ENCODE measurements around the gene CABP2. TPM values are rescaled to one million over a fixed set of nuclear protein-coding genes. Genes with fewer than 3 reads are reported as not detected.
A peak's percentile ranks its signal among the peaks of the same experiment; 100 is the strongest.

CABP2 gene
- total RNA-seq, 2 donors from 2014 or later = not detected

- TF ChIP-seq, protein P1, sequence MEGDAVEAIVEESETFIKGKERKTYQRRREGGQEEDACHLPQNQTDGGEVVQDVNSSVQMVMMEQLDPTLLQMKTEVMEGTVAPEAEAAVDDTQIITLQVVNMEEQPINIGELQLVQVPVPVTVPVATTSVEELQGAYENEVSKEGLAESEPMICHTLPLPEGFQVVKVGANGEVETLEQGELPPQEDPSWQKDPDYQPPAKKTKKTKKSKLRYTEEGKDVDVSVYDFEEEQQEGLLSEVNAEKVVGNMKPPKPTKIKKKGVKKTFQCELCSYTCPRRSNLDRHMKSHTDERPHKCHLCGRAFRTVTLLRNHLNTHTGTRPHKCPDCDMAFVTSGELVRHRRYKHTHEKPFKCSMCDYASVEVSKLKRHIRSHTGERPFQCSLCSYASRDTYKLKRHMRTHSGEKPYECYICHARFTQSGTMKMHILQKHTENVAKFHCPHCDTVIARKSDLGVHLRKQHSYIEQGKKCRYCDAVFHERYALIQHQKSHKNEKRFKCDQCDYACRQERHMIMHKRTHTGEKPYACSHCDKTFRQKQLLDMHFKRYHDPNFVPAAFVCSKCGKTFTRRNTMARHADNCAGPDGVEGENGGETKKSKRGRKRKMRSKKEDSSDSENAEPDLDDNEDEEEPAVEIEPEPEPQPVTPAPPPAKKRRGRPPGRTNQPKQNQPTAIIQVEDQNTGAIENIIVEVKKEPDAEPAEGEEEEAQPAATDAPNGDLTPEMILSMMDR (IDR thresholded peaks at IDR 0.05) = no peak
- H3K4me1 ChIP-seq (ENCODE audit: control insufficient read depth in 1 of 2, low read depth in 2 of 2) = peaks cover 21 to 50% of the 10 kb centered on the region in 2 donors
- no peak for DNase-seq (ENCODE audit: low spot score)
Observed at GRCh38 chr11:67504005-67504949, 19.0 kb downstream of the CABP2 start.

GRCh38 chr11:67503119-67504004 is 19.9 kb downstream of the CABP2 start:
- Histone ChIP-seq H3K4me1 (ENCODE audit: control insufficient read depth in 1 of 2, low read depth in 2 of 2) (peaks cover 21 to 44% of the 10 kb centered on the region in 2 donors), H3K9me3 (no peaks in the 10 kb centered on the region), H3K27ac (no peak overlapping the region), H3K36me3 (no peaks in the 10 kb centered on the region), H3K27me3 (replicated peaks; ENCODE audit: insufficient read depth) (no peaks in the 10 kb centered on the region), H3K4me3 (peak overlapping the region; percentile 75)
- TF ChIP-seq, protein P1 (IDR thresholded peaks at IDR 0.05) = no peak
- ATAC-seq (ENCODE audit: insufficient number of reproducible peaks, low FRiP score, low read depth) = no peak
- DNase-seq (ENCODE audit: low spot score) = no peak

More at GRCh38 chr11:67504005-67504949, 19.0 kb downstream of the CABP2 start:
- ATAC-seq (ENCODE audit: insufficient number of reproducible peaks, low FRiP score, low read depth) = no peak
- H3K27ac ChIP-seq = peak overlapping the region; percentile 96 to 98
- no peaks in the 10 kb centered on the region for H3K9me3 ChIP-seq
- H3K27me3 ChIP-seq (replicated peaks; ENCODE audit: insufficient read depth) = no peaks in the 10 kb centered on the region
- H3K4me3 ChIP-seq = peak overlapping the region; percentile 75
- H3K36me3 ChIP-seq = no peaks in the 10 kb centered on the region

GRCh38 chr11:67502328-67502979 is 20.8 kb downstream of the CABP2 start:
- TF ChIP-seq, protein P1 (IDR thresholded peaks at IDR 0.05) = no peak
- H3K27ac ChIP-seq = no peak overlapping the region
- DNase-seq (ENCODE audit: low spot score) = no peak
- H3K36me3 ChIP-seq = peaks cover under 1% of the 10 kb centered on the region
- H3K27me3 ChIP-seq (replicated peaks; ENCODE audit: insufficient read depth) = no peaks in the 10 kb centered on the region
- no peak overlapping the region for H3K4me3 ChIP-seq
- H3K4me1 ChIP-seq (ENCODE audit: control insufficient read depth in 1 of 2, low read depth in 2 of 2) = peaks cover 21 to 42% of the 10 kb centered on the region in 2 donors
- ATAC-seq (ENCODE audit: insufficient number of reproducible peaks, low FRiP score, low read depth) = no peak
- no peaks in the 10 kb centered on the region for H3K9me3 ChIP-seq

- peaks cover 6% of the 10 kb centered on the region for H3K36me3 ChIP-seq
Observed at GRCh38 chr11:67501854-67502253, 21.4 kb downstream of the CABP2 start.

More at GRCh38 chr11:67501854-67502253, 21.4 kb downstream of the CABP2 start:
- TF ChIP-seq, protein P1 (IDR thresholded peaks at IDR 0.05) = no peak
- peaks cover 15 to 36% of the 10 kb centered on the region in 2 donors for H3K4me1 ChIP-seq (ENCODE audit: control insufficient read depth in 1 of 2, low read depth in 2 of 2)
- no peaks in the 10 kb centered on the region for H3K27me3 ChIP-seq (replicated peaks; ENCODE audit: insufficient read depth)
- DNase-seq (ENCODE audit: low spot score) (no peak), ATAC-seq (ENCODE audit: insufficient number of reproducible peaks, low FRiP score, low read depth) (no peak)
- H3K4me3 ChIP-seq = no peak overlapping the region
- H3K27ac ChIP-seq = no peak overlapping the region
- no peaks in the 10 kb centered on the region for H3K9me3 ChIP-seq

Measured in thoracic aorta (tissue), 2 donors.